ENCODE measurements around the gene LRP1. TPM values are rescaled to one million over a fixed set of nuclear protein-coding genes. Genes with fewer than 3 reads are reported as not detected.

Gene LRP1
- total and polyA plus RNA-seq, 2 of the 4 experiments (the other 2 are of a cell fraction) = 73.1 to 142 TPM

DNA sequence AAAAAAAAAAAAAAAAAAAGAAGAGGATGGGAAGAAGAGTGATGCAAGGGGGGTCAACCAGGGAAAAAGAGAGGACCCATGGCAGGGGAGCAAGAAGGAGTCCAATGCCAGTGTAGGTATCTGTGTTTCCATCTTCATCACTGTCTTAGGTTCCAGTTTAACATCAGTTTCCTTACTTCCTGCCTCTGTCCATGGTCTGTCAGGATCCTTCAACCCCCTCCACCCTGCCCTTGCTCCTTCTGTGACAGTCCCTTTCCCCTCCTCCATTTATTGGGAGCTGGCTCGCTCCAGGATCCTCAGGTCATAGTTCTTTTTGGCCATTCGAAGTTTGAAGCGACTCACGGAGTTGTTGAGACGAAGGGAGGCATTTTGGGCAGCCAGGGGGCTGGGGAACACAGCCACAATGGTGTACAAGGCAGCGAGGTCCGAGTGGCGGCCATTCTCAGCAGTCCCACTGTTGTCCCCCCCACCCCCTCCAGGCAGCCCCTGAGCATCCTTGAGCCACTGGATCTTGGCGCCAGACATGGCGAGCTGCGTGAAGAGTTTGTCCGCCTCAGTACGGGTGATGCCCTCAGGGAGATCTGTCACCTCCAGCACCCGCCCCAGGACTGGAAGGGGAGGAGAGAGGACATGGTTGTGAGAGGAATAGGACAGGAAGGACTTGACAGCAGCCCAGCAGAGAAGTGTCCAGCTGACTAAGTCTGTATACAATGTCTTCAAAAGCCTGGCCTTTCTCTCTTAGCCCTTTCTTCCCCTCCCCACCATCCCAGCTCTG is 126.4 kb downstream of the LRP1 start:
- WGBS, 2 experiments (ENCODE audit: extremely low coverage in 2 of 2, insufficient read length in 1 of 2) = 94% methylated on average over 4 of the region's 14 CpGs; no CpG with 5 or more reads in 1 of the 2 experiments
- TF ChIP-seq BHLHE40 (IDR thresholded peaks at IDR 0.05; ENCODE audit: low read depth, low read length) (no peak), RFX5 (IDR thresholded peaks at IDR 0.05; ENCODE audit: low read depth, low read length) (no peak), FOS (IDR thresholded peaks at IDR 0.05; ENCODE audit: low read depth, low read length) (no peak), MAFK (IDR thresholded peaks at IDR 0.05; ENCODE audit: low read depth, low read length) (no peak), MAZ (IDR thresholded peaks at IDR 0.05; ENCODE audit: borderline replicate concordance, low read depth, low read length) (no peak), SMC3 (IDR thresholded peaks at IDR 0.05; ENCODE audit: low read depth, low read length) (no peak), MXI1 (IDR thresholded peaks at IDR 0.05; ENCODE audit: borderline replicate concordance, low read depth, low read length) (no peak), POLR2A (IDR thresholded peaks at IDR 0.05; ENCODE audit: low read depth, low read length) (no peak), RCOR1 (IDR thresholded peaks at IDR 0.05; ENCODE audit: insufficient replicate concordance, low read length) (no peak), NFE2L2 (IDR thresholded peaks at IDR 0.05; ENCODE audit: low read depth, low read length) (no peak), CHD1 (IDR thresholded peaks at IDR 0.05; ENCODE audit: low read depth, low read length) (no peak), CEBPB (IDR thresholded peaks at IDR 0.05; ENCODE audit: low read depth, low read length) (no peak)
- TF ChIP-seq, protein P1, sequence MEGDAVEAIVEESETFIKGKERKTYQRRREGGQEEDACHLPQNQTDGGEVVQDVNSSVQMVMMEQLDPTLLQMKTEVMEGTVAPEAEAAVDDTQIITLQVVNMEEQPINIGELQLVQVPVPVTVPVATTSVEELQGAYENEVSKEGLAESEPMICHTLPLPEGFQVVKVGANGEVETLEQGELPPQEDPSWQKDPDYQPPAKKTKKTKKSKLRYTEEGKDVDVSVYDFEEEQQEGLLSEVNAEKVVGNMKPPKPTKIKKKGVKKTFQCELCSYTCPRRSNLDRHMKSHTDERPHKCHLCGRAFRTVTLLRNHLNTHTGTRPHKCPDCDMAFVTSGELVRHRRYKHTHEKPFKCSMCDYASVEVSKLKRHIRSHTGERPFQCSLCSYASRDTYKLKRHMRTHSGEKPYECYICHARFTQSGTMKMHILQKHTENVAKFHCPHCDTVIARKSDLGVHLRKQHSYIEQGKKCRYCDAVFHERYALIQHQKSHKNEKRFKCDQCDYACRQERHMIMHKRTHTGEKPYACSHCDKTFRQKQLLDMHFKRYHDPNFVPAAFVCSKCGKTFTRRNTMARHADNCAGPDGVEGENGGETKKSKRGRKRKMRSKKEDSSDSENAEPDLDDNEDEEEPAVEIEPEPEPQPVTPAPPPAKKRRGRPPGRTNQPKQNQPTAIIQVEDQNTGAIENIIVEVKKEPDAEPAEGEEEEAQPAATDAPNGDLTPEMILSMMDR (conservative IDR thresholded peaks at IDR 0.05; ENCODE audit: low read depth, low read length) = no peak
- TF ChIP-seq, protein P2, sequence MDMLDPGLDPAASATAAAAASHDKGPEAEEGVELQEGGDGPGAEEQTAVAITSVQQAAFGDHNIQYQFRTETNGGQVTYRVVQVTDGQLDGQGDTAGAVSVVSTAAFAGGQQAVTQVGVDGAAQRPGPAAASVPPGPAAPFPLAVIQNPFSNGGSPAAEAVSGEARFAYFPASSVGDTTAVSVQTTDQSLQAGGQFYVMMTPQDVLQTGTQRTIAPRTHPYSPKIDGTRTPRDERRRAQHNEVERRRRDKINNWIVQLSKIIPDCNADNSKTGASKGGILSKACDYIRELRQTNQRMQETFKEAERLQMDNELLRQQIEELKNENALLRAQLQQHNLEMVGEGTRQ (IDR thresholded peaks at IDR 0.05; ENCODE audit: low read depth, low read length) = no peak
- TF ChIP-seq, protein P3, sequence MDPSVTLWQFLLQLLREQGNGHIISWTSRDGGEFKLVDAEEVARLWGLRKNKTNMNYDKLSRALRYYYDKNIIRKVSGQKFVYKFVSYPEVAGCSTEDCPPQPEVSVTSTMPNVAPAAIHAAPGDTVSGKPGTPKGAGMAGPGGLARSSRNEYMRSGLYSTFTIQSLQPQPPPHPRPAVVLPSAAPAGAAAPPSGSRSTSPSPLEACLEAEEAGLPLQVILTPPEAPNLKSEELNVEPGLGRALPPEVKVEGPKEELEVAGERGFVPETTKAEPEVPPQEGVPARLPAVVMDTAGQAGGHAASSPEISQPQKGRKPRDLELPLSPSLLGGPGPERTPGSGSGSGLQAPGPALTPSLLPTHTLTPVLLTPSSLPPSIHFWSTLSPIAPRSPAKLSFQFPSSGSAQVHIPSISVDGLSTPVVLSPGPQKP (IDR thresholded peaks at IDR 0.05; ENCODE audit: borderline replicate concordance, low read depth, low read length) = no peak

More for the DNA sequence above, 126.4 kb downstream of the LRP1 start:
- Histone ChIP-seq H3K4ac (ENCODE audit: low read depth, low read length) (no peak overlapping the region), H3K4me2 (ENCODE audit: low read depth, low read length) (no peak overlapping the region), H2AK5ac (ENCODE audit: low read depth, low read length) (no peak overlapping the region), H3K4me3 (ENCODE audit: insufficient read depth, low read depth, low read length) (no peak overlapping the region), H4K91ac (ENCODE audit: insufficient read depth, low read depth, low read length) (no peak overlapping the region), H3K9ac (ENCODE audit: low read depth, low read length) (no peak overlapping the region), H3K4me1 (ENCODE audit: control insufficient read depth, insufficient read depth, low read length) (peaks cover 4% of the 10 kb centered on the region; the same call in 1 of the 2 replicates), H2BK20ac (ENCODE audit: low read depth, low read length) (no peak overlapping the region), H3K27ac (ENCODE audit: insufficient read depth, low read length) (no peak overlapping the region), H2AFZ (replicated peaks; ENCODE audit: low read length, poor library complexity) (no peak overlapping the region), H3K9me3 (ENCODE audit: control insufficient read depth, insufficient read depth, low read length) (no peaks in the 10 kb centered on the region), H4K8ac (ENCODE audit: low read depth in 2 of 2, low read length in 2 of 2) (no peak overlapping the region), H3K27me3 (ENCODE audit: control insufficient read depth, insufficient read depth, low read length) (no peaks in the 10 kb centered on the region), H3K36me3 (ENCODE audit: control insufficient read depth, insufficient read depth, low read length) (peaks cover 23% of the 10 kb centered on the region), H3K56ac (ENCODE audit: extremely low read depth, insufficient read depth, low read length) (no peak overlapping the region), H4K5ac (ENCODE audit: low read depth, low read length) (no peak overlapping the region), H3K79me1 (ENCODE audit: low read depth in 1 of 2, low read length in 2 of 2) (peaks cover 0 to 6% of the 10 kb centered on the region in 2 experiments; a peak in 1 of 4 replicates), H4K20me1 (ENCODE audit: insufficient read depth, low read length) (no peaks in the 10 kb centered on the region), H3K9me1 (ENCODE audit: insufficient read depth, low read length) (peaks cover 10% of the 10 kb centered on the region), H3K18ac (ENCODE audit: low read depth, low read length) (no peak overlapping the region), H2BK120ac (ENCODE audit: low read depth, low read length) (no peak overlapping the region), H2BK15ac (ENCODE audit: low read depth, low read length) (no peak overlapping the region), H2AK9ac (replicated peaks; ENCODE audit: low read depth, low read length, poor library complexity) (no peak overlapping the region), H3K23ac (ENCODE audit: low read depth, low read length) (no peak overlapping the region), H2BK5ac (ENCODE audit: low read depth, low read length, poor library complexity, severe bottlenecking) (no peak overlapping the region), H3K14ac (replicated peaks; ENCODE audit: low read depth, low read length) (no peak overlapping the region)
- TSS peak; percentile 81 for BruUV-seq (replicated peaks)
- in situ Hi-C loops (cut with MboI; ENCODE audit: low sequenced_read_pairs) (no loop called here), intact Hi-C loops (cut with micrococcal nuclease) (no loop called here), dilution Hi-C loops (cut with HindIII; ENCODE audit: low sequenced_read_pairs, unreplicated experiment) (no loop called here)
- CTCF ChIA-PET = interaction anchor here (0.7 kb wide), 1 partner anchor 12 kb away, joined by 3 read pairs; no protein-coding TSS in a partner anchor
- ATAC-seq (ENCODE audit: low read depth) (peak; percentile 28; the same call in 1 of the 2 replicates), DNase-seq (no peak)
- POLR2A ChIA-PET (ENCODE audit: unreplicated experiment) = no interaction called here

Data from IMR-90 (cell line).